GM21526 (cell line): ENCODE data around the gene ABLIM3.

Experiments used
- ATAC-seq: cut with Tn5 transposase; IDR thresholded peaks from one replicate; pipeline ENCODE4 v1.9.1; 2021; ENCODE audit warnings: moderate library complexity; ENCODE audit not compliant: unreplicated experiment, low FRiP score

Gene ABLIM3

DNA sequence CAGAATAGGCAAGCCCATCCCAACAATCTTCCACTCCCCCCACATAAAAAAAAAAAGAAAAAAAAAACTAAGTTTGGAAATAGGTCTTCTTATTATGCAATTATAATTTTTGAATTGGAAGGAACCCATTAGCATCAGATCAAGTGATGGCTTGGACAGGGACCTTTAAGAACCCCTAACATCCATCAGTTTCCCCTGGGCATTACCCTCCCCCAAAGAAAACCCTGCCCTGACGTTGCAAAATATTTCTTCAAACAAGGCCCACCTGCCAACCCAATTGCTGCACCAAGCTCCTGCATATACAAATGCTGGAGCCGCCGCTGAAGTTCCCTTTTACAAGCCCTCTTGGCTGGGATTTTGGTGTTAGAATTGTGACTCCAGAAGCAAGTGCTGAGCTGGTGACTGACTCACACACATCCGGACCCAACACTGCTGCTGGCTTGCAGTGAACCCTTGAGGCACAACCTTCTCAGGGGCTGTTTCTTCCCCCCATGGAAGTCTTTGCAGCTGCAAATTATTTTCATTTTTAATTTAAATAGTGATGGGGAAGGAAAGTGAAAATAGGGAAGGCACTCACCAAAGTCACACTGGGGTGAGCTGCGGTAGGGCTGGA, 74.3 kb downstream of the ABLIM3 start:
- no peak for ATAC-seq

DNA sequence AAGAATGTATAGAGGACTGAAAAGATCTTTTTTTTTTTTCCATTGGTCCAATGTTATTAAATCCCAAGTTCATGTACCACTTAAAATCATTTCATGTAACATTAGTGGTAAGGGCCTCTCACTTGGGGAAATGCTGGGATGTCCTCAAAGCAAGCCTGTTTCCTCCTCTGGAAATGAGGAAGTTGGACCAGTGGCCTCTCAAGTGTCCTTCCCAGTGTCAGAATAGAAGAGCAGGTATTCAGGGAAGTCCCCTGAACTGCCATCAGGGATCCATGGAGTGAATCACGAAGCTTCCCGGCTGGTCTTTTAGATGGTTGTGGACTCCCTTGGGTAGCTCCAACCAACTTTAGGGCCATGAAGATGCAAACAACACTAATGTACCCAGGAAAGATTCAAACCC, 75.2 kb downstream of the ABLIM3 start:
- no peak for ATAC-seq

DNA sequence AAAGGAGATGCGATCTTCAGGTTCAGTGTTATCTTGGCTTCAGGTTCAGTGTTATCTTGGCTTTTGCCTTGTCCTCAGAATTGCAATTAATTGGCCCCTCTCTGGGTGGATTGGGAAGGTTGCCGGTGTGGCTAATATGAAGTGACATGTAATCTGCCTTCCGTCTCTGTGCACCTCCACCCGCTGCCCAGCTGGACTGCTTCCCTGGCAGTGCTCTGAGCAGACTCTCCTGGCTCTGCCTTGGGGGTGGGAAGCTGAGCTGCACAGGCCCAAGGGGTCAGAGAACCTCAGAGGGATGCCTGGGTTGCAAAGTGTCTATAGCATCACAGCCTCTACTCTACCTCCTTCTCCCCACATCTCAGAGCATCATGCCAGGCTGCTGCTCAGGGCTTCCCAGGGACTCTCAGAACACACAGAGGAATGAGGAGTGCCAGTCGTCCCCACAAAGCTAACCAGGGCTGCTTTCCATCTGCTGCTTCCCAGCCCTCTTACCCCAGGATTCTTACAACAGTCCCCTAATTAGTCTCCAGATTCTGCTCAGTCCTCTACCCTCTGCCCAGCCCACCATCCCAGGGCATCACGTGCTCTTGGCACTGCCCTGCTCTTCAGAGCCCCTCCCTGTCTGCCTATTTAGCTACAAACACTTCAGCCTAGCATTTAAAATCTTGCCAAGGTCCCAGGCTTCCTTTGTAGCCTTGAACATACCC, 76.0 kb downstream of the ABLIM3 start:
- no peak for ATAC-seq

DNA sequence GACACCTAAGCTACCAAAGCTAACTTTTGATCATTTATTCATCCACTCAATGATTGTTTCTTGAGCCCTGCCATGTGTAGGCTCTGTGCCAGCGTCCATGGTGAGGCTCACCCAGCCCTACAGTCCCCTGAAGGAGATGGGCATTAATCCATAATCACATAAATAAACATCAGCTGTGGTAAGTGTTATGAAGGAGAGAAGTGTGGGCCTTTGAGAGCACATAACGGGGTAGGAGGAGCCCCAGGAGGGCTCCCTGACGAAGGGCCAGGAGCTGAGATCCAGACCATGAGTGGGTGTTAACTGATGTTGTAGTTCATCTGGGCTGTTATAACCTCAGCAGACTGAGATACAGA, 76.5 kb downstream of the ABLIM3 start:
- ATAC-seq = no peak

DNA sequence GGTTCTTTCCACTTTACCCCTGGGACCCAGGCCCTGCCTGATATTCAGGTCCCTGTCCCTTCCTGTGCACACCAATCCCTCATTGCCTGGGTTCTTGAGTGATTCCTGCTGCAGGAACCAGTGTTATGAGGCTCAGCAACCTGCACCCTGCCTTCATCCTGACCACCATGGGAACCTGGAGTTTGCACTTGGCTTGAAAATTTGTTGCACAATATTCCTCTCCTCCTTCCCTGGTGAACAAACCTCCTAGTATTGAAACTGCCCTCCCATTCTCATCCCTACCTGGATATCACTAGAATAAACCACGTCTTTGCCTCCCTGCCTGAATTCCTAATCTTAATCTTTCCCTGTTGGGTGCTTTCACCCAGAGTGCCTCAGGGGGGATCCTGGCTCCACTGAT, 78.3 kb downstream of the ABLIM3 start:
- ATAC-seq = no peak

DNA sequence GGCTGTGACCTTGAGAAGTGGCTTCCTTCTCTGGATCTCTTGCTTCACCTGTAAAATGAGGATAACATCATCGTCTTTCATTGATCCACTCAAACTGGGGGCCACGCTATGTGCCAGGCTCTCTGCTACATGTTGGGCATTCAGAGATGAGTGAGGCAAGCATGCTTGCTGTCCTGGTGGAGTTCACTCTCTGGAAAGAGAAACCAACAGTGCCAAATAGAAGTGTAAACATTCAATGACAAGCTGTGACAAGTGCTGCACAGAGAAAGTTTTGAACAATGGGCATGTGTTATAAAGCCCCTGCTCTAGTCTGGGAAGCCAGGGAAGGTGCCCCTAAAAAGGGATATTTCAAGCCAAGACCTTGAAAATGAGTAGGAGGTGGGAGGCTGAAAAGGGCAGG, 79.5 kb downstream of the ABLIM3 start:
- no peak for ATAC-seq

DNA sequence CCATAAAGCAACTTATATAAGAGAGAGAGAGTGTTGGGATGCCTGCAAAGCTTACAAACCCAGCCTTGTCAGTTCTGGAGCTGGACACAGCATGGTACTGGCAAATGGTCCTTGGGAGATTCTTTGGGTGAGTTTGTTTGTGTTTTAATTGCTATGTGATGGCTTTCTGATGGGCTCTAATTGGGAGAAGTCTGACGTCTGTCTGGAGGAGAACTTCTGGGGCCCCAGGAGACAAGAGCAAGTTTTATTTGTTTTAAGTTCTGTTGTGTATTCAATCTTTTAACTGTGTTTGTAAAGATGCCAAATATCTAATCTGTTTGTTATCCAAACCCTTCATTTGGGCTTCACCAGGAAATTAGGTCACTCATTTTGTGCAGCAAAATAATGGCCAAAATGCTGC, 80.0 kb downstream of the ABLIM3 start:
- no peak for ATAC-seq

DNA sequence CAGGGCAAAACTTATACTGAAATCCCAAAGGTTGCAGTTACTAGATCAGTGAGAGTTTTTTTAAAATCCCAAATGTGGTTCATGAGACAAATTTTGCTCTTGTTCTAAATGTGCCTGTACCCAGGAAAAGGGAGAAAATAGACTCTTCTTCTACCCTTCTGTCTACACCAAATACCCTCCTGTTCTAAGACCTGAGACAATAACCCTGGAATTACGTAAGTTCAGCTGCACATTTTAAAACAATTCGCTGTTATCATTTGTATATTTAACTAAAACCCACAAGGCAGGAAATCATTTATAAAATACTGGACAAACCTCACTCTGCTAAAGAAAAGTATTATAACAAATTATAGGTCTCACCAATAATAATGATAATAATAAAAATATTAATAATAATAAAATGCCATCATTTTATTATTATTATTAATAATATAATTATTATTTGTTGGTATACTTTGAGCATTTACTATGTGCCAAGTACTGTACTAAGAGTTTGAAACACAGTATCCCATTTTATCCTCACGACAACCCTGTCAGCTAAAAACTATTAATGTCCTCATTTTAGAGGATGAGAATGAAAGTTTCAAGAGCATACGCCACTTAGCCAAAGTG, 80.5 kb downstream of the ABLIM3 start:
- no peak for ATAC-seq

DNA sequence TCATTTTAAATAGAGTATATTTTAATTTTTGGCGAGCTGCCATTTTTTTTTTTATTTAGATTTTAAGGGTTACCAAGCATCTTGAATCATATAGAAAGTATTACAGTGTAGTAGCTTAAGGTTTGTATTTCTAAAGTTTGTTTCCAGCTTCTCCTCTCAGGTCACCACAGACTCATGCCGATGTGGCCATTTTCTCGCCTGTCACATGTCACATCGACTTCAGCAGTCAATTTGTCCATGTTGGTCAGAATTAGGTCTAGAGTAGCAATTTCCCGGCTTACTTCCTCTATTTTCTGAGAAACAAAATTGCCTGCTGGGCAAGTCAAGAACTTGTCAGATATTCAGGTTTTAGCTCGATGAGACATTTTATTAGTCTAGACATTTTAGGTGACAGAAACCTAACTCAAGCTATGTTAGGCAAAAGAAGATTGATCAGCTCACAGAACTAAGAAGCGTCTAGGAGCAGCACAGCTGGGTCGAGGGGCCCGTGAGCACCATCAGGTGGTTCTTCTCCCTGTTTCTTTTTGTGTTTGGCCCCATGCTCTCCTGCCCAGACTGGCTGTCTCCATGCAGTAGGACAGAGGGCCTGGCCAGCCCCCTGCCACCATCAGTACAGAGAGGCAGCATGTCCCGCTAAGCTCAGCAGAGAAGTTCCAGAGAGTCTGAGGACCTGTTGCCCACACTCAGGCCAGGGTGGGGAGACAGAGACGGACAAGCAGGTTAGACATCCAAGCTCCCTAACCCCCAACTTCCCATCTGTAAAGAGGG, 82.0 kb downstream of the ABLIM3 start:
- no peak for ATAC-seq

DNA sequence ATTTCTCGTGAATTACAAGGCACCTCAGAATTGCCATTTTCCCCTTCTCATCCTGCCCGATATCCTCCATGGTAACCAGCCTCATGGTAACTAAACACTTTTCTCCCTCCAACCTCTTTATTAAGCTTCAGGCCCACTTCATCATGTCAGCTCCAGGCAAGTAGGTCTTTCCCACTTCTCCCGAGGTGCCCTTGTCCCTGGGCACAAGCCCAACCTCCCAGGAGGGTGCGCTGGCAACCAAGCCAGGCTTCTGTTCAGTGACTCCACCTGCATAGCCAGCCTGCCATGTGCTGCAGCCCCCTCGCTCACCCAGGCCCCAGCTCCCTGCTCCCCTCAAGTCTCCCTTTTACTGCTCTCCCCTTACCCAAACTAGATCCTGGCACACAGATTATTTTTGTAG, 83.0 kb downstream of the ABLIM3 start:
- no peak for ATAC-seq

DNA sequence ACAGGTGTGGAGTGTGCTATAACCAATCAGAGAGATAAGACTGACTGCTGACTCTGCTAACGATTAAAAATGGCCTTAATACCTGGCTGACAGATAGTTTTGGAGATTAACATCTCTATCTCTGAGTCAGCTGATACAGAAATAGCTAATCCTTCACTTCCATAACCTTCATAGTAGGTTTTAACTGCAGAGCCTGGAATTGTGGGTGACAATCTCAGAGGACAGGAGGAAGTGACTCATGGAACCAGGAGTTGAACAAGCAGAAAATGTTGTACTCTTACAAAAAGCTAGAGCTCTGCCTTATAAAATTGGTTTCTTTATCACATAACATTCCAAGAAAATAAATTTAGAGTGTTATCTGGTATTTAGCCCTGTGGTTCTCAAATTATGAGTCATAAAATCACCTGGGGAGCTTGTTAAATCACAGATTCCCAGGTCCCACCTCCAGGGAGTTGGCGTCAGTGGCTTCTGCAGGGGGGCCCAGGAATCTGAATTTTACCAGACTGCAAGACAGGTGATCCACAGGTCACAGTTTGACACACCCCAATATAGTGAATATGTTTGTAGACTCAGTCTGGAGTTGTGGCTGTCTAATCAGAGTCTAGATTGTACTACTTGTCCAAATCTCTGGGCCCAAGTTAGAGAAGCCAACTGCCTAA, 86.0 kb downstream of the ABLIM3 start:
- ATAC-seq = no peak

DNA sequence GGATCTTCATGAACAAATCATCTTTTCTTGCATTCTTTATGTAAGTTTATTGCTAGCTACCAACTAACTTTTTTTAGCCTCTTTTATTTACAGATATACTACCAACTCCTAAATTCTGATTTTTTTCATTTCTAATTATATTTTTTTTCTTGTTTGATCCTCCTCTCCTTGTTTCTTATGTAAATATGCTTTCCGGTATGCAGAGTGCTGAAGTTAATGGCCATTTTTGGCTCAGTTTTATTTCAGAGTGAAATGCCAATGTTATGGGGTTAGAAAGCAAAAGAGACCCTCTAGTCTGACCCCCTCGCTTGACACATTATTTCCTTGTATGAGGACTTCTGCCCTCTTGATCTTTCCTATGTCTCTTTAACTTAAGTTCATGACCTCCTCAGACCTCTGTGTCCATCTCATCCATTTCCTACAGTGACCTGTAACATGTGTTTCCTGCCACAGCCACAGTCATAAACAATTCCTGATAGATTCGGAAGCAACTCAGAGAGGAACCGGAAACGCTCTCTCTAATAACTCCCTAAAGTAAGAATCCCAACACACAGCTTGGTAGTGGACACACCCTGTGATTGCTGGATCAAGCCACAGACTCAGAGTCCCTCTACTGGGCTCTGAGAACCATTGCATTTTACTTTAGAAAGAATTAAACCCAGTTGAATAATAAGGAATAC, 87.5 kb downstream of the ABLIM3 start:
- no peak for ATAC-seq

DNA sequence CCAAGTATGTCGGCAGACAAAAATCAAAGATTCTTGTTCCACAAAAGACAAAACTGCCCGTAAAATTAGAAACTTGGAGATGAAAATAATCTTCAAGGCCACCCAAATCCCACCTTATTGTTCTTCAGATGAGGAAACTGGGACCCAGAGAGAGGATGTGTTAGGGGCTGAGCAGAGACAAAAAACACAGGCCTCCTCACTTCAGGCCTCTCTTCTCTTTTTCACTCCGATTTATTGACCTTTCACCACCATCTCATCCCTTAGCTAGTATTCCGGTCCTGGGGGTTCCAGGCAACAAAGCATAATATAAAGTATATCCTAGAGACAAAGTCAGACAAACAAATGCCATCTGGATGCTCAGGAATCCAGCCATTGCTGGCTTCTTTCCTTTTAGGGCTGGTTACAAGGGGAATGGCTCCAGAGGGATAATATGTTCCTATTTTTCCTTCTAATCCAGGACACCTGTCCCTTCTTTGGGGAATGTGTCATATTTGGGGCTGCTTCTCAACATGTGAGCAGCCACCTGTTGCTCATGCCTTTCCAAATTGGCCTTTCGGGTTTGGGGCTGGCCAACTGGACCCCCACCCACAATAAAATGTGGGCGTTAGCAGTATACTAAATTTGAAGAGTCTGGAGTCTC, 88.1 kb downstream of the ABLIM3 start:
- no peak for ATAC-seq

DNA sequence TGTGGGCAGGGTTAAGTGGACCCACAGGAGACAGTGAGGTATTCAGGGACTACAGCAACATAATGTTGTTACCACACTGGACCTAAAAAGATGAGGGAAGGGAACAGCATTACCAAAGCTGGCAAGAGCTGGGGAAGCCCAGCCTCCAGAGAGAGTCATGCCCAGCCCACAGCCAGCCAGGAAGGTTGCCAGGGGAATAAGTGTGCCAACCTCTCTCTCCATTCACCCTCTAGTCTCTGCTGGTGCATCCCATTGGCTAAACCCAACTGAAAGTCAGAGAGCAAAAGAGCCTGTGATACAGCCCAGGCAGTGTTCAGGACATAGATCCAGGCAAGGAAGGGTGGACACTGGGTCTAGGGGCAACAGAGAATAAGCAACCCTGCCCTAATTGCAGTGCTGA, 94.5 kb downstream of the ABLIM3 start:
- ATAC-seq = no peak

DNA sequence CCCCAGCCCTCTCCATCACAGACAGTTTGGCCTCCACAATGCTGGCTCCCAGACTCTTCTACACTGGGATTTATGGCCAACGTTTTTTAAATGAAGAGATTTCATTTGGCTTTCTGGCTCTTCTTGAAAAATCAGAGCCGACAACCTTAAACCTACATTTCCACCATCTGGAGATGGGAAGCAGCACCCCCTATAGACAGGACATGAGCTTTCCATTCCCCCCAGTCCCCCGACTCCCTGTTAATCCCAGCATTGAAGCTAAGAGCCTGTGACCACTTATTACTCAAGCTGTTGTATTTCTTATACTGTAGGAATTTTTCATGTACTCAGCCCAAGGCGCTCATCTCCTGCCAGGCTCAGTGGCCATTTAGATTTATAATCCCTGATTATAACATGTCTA, 96.4 kb downstream of the ABLIM3 start:
- ATAC-seq = no peak

DNA sequence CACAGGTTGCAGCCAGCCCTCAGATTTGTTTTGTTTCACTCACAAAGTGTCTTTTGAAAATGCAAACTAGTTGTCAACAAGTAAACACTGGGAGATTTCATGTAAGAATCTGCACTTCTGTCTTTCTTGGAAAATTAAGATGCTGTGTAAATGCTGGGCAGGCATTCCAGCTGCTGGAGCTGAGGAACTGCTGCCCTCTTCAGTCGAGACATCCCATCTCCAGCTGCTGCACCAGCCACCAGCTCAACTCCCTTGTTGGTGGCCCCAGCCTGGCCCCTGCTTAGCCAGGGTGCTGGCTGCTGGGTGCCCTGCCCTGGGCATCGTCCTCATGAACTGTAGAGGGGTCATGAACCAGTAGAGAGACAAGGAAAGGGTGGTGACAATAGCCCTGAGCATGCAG, 97.2 kb downstream of the ABLIM3 start:
- ATAC-seq = no peak

DNA sequence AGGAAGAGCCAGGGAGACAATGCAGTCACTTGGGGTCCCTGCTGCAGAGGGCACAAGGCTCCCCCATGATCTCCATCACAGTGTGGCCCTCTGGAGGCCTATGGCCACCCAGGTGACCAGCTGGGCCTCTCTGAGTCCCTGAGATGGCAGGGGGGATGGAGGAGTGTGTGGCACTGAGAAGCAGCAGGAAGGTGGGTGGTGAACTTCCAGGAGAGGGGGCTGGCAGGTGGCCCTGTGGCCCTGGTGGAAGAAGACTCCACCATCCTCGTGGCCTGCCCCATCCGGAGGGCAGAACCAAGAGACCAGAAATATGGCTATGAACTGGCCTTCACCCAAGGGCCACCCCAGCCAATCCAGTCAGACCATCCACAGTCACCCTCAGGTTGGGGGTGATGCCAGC, 98.6 kb downstream of the ABLIM3 start:
- ATAC-seq = no peak

DNA sequence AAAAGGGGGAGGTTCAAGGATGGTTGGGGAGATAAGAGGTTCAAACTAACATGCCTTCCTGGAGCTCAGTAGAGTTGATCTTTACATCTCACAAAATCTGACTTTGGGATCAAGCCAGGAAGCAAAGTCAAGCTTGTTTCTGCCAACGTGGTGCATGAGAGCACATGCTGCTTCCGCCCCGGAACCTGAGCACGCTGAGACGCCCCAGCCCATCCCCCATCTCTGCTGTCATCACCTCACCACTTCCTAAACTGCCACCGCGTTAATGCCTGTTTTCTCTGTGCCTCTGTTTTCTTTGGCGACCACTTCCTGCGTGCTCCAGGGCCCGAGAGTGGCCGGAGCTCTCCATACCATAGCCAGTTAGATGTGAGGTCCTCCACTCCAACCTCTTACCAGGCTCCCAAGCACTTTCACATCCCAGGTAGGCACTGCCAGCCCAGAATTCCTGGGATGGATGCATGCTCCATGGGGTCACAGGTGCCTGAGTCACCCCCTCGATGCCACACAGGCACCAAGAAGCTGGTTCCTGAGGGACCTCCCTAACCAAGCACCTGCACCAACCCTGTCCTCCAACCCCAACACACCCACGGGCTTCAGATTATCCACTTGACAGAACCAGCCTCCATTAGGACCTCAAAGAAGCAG, 99.2 kb downstream of the ABLIM3 start:
- ATAC-seq = no peak

DNA sequence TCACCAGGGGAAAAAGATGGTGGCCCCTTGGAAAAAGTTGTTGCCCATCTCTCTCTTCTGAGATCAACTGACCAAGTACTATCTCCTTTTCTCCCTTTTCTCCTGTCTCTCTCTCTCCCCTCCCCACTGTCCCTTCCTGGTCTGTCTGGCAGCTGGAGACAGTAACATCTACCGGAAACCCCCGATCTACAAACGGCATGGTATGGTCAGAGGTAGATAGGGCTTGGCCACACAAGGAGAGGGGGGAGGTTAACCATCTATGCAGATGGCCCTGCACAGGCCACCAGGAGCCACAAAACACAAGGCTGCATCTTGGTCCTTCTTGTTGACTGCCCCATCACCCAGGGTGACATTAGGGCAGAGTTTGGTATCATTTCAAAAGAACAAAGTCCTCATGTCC, 101.0 kb downstream of the ABLIM3 start:
- ATAC-seq = no peak

DNA sequence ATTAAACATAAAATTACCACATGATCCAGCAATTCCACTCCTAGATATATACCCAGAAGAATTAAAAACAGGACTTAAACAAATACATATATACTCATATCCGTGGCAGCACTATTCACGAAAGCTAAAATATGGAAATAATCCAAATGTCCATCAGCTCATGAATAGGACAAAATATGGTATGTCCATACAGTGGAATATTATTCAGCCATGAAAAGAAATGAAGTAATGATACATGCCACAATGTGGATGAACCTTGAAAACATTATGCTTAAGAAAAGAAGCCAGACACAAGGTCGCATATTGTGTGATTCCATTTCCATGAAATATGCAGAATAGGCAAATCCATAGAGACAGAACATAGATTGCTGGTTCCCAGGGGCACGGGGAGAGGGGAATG, 105.6 kb downstream of the ABLIM3 start:
- no peak for ATAC-seq
